Daoy (cell line): Measurements from ENCODE around the gene FBXO9. TPM values are rescaled to one million over a fixed set of nuclear protein-coding genes. Genes with fewer than 3 reads are reported as not detected.
"Not testable (repeated sequence)": the region's sequence is repeated elsewhere in the genome, so short reads cannot be mapped to it uniquely, and the experiment has no call there.

Source experiments
- DNase-seq: peaks from one replicate; pipeline ENCODE4 v3.0.0-alpha.2; 2015; ENCODE audit warnings: low read depth
- total RNA-seq: library from RNA; depleted of rRNA; stranded (reverse); fragments of >200 nt; shearing (Covaris generic); gene quantifications from 2 replicates; pipeline ENCODE4 v1.2.3, GENCODE V29; 2014

The FBXO9 gene
- total RNA-seq, 1 experiment from 2014 or later, result 74.7 TPM

GRCh38 chr6:53048431-53049195 lies 16.6 kb upstream of the FBXO9 start:
- peak; percentile 88 for DNase-seq

DNA sequence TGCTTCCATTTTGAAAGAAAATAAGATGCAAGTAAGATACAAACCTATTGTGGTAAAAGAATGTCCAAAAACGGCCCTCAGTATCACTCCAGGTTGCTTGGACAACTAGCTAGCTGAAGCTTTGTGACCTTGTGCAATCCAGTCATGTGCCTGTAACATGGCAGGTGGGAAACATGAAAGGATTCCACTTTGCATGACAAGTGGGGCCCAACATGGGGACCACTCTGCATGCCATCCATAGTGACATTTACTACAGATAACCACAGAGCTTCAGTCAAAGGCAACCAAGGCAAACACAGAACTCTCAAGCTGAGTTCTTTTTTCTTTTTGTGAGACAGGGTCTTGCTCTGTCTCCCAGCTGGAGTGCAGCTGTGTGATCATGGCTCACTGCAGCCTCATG lies 15.8 kb upstream of the FBXO9 start:
- no peak for DNase-seq

GRCh38 chr6:53052152-53052551 lies 13.1 kb upstream of the FBXO9 start:
- not testable (repeated sequence) for DNase-seq

- DNase-seq, result no peak
Observed at GRCh38 chr6:53054532-53054931, 10.7 kb upstream of the FBXO9 start.

DNA sequence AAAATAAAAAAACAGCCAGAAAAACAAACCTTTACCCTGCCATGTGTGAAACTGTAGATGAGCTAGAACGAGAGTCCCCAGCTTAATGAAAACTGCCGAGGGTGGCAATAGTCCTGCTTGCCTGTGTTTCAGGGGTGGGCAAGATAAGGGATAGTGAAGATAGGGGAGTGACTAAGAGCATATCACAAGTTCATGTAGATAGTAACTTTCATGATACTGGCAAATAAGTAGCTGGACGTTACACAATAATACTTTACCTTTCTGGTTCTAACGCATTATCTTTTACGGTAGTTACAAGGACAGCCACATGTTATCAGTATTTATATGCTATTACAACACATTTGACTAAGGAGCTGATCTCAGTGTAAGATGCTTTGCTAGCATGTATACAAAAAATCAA lies 9.3 kb upstream of the FBXO9 start:
- DNase-seq, result no peak

- DNase-seq, result no peak
Observed at GRCh38 chr6:53056273-53056672, 8.9 kb upstream of the FBXO9 start.

DNA sequence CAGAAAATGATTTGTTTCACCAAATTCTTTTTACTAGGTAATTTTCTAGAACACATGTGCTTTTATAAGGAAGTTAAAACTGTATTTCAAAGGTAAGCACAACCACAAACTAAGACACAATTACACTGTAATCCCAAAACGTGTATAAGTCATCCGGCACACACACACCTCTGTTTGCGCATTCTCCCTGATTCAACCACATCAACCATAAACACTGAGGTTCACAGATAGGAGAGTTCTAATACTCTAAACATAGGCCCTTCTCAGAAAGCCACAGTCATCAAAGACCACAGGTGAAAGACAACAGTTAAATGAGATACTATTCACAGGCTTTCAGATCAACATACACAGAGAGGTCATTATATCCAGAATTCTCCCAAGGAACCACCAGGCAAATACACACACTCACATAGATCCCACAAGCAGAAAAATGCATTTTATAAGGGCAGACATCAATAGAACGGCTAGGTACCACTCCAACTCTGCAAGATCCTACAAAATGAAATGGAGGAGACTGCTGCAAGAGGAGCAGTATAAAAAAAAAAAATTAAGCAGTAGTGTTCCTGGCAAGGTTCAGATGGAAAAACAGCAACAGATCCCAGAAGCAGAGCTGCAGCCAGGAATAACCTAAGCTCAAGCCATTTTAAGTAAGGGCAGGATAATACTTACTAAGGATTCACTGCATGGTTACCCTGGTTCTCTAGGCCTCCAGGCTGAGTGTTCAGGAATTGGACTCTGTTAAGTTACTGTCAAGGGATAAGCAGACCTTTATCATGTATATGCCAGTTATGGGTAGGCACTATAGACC lies 6.6 kb upstream of the FBXO9 start:
- DNase-seq, result no peak

DNA sequence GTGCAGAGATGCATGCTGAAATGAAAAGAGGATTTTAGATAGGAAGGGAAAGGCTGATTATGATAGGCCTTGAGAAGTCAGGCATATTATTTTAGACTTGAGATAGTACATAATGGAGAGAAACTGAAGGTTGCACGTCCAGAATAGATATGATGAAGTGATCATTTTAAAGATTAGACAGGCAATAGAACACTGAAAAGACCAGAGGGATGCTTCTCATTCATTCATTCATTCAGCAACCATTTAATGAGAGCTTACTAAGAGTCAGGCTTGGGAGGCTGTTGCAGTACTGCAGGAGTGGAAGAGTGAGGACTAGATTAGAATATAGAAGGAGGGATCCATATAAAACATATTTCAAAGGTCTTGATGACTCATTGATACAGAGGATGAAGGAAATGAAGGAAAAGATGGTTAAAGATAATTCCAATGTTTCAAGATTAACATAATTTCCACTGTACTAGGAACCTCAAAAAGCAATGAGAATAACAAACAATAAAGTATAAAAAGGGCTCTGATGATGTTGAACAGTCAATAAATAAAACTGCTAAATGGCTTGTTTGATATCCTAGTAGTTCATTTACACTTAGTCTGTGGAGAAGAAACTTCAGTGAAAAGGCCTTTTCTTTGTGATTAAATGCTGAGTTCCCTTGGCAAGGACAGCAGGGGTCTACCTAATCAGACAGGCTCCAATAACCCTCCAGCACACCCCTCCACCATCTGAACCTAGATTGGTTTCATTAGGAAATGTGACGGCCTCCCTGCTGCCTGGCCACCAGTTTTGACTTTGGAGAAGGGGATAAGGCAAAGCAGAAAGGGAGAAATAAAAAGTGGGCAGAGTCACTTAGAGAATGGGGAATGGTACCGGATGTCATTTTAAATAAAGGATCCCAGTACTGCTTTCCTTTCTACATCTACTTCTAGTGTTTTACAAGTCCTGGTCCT lies 5.3 kb upstream of the FBXO9 start:
- DNase-seq, result no peak

- DNase-seq, result no peak
Observed at GRCh38 chr6:53062169-53062539, 3.0 kb upstream of the FBXO9 start.

- DNase-seq, result not testable (repeated sequence)
Observed at GRCh38 chr6:53064255-53064654, 949 bp upstream of the FBXO9 start.

DNA sequence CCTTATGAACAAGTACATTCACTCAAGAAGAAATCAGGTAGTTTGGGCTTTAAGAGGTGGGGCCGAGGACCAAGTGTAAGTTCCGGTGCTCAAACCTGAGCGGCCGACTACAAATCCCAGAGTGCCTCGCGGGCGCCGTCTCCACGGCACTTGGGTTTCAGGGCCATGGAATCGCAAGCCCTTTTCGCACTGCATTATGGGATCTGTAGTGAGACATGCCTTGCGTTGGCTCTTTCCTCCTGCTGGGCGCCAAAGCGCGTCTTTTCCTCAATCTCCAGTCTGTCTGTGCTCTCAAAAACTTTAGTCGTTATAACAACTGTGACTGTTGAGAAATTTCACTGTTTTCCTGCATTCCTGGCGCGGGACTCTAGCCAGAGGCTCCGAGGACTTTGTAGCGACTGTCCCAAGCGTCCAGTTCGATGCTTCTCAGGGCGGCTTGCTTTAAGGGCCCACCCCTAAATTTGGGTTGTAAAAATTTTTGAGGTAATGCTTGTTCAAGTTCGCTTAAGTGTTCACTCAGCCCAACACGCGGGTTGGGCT lies 408 bp upstream of the FBXO9 start:
- DNase-seq, result peak; percentile 98

GRCh38 chr6:53066077-53066417 lies 843 bp downstream of the FBXO9 start:
- peak; percentile 49 for DNase-seq

DNA sequence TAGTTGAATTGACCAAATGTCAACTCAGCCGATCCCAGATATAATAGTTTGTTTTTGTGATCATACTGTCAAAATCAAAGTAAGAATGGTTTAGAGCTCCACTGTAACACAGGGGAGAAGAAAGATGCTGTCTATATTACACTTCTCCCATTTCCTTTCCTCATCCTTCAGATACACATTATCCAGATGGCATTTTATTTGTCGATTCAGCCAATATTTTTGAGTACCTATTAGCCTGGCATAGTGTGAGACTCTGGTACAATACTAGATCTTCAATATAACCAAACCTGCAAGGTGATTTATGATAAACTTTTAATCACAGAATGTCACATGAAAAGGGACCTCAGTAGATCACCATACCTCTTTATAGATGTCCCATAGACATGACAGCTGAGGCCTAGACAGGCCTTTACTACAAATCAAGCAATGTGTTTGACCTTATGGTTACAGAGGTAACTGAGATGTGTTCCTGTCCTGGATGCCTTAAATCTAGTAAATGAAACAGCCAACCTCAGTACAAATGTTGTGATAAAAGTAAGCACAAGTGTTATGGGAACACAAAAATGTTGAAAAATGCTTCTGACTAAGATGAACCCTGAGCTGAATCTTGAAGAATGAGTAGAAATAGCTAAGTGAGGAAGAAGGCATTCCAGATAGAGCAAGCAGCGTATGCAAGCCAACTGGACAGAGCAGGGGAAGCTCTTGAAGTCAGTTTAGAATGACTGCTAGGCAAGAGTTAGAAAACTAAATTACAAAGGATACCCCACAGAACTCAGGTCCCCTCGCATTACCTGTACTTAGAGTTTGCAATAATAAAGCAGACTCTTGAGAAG lies 1.9 kb downstream of the FBXO9 start:
- no peak for DNase-seq

- no peak for DNase-seq
Observed at GRCh38 chr6:53067849-53068361, 2.7 kb downstream of the FBXO9 start.

DNA sequence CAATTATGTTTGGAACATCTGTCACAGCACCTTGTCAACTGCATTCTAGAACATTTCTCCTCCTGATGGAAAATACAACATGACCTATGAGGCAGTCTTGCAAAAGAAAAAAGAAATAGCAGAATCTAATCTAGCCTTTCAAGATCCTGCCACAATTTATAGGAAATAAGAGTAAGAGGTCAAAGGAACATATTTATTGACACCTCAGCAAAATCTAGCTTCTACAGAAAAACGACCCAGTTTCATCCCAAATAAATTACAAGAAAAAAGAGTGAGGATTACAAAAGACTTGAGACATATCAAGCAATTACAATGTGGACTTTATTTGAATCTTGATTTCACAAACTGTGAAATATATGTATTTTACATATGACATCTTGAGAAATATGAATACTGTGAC lies 4.2 kb downstream of the FBXO9 start:
- DNase-seq, result no peak

DNA sequence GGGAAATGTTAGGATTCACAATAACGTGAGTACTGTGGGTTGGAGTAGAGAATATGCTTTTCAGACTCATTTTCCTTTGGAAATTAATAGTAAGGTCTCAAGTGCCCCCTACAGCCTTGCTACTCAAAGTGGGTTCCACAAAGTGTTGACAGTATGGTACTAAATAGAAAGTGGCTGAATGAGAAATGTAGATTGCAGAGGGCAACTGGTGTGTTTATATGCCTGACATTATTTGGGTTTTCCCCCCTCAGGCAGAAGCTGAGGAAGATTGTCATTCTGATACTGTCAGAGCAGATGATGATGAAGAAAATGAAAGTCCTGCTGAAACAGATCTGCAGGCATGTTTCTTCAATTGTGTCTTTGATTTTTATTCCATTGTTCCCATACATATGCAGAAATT lies 5.6 kb downstream of the FBXO9 start:
- DNase-seq, result no peak

GRCh38 chr6:53074347-53074746 lies 9.1 kb downstream of the FBXO9 start:
- DNase-seq, result no peak

- DNase-seq, result no peak
Observed at GRCh38 chr6:53080813-53081212, 15.6 kb downstream of the FBXO9 start.

DNA sequence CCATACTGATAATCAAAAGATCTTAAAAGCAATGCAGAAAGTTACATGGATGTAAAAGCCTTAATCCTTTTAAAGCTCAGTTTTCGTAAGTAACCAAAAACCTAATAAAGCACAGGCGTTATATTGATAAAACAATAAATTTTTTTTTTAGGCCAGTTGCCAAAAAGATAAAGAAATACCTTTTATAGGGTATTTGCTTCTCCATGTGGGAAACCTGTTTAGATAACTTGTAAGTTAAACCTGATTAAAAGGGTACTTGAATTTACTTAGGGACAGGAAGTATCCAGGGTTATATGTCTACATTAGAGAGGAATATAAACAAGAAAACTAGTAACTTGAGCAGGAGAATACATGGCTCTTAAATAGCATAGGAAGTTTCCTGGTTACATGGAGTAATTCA lies 21.1 kb downstream of the FBXO9 start:
- DNase-seq, result no peak

GRCh38 chr6:53089948-53090347 lies 24.7 kb downstream of the FBXO9 start:
- DNase-seq, result no peak

- peak; percentile 34 for DNase-seq
Observed at GRCh38 chr6:53090576-53090975, 25.4 kb downstream of the FBXO9 start.
